Cardiac fibroblast (primary cell): ENCODE data around the gene FOXK2.
"Not testable (repeated sequence)": the region's sequence is repeated elsewhere in the genome, so short reads cannot be mapped to it uniquely, and the experiment has no call there.

Experiments
- DNase-seq, 2 donors: peaks; one replicate each; pipeline versions ENCODE4 v3.0.0 to v3.0.0-alpha.2; 2010; ENCODE audit warnings: low read depth in 2 of 2
- H3K4me3 ChIP-seq, 2 donors: replicated peaks in 1 of 2; 1 replicate in 1 of 2; 2 replicates in 1 of 2; pipeline ENCODE4 v1.5.1; 2011; ENCODE audit warnings: low read depth in 2 of 2, low read length in 2 of 2, mild to moderate bottlenecking in 2 of 2, moderate library complexity in 1 of 2
- TF ChIP-seq, protein P1 (sequence below): IDR thresholded peaks from one replicate; pipeline ENCODE4 v1.5.1; 2011; ENCODE audit warnings: low read depth, mild to moderate bottlenecking, low read length, inconsistent platforms

The FOXK2 gene

DNA sequence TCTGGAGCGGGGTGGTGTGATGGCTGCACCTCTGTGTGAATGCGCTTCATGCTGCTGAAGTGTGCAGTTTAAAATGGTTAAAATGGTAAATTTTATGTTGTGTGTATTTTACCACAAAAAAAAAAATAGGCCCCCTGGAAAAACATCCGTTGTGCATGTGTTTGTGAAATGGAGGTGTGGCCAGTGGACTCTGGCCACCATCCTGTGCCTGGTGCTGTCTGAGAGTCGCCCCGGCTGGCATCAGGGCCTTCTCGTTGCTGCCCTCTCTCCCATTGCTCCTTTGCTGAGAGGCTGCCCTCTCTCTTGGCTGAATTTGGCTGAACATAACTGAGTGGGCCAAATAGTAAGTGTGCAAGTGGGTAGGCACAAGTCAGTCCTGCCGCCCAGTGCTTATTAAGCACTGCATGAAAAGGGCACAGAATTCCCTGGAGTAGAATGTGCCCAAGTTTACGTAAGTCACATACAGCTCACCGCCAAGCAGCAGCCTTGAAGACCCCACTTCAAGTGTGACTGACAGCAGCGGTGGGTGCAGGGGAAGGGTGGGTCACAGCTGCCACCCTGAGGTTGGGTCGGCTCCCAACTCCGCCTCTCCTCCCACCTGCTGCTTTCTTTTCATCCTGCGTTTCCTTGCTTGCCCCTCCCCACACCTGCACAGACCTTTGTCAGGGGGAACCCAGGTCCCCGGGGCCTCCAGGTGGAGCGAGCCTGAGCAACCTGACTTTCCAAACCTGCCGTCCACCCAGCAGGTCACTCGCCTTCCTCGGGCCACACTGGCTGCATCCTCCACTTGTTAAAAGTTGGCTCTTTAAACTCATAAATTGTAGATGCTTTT lies 46.8 kb downstream of the FOXK2 start:
- TF ChIP-seq, protein P1, sequence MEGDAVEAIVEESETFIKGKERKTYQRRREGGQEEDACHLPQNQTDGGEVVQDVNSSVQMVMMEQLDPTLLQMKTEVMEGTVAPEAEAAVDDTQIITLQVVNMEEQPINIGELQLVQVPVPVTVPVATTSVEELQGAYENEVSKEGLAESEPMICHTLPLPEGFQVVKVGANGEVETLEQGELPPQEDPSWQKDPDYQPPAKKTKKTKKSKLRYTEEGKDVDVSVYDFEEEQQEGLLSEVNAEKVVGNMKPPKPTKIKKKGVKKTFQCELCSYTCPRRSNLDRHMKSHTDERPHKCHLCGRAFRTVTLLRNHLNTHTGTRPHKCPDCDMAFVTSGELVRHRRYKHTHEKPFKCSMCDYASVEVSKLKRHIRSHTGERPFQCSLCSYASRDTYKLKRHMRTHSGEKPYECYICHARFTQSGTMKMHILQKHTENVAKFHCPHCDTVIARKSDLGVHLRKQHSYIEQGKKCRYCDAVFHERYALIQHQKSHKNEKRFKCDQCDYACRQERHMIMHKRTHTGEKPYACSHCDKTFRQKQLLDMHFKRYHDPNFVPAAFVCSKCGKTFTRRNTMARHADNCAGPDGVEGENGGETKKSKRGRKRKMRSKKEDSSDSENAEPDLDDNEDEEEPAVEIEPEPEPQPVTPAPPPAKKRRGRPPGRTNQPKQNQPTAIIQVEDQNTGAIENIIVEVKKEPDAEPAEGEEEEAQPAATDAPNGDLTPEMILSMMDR, result no peak
- no peak for DNase-seq
- no peak overlapping the region for H3K4me3 ChIP-seq

DNA sequence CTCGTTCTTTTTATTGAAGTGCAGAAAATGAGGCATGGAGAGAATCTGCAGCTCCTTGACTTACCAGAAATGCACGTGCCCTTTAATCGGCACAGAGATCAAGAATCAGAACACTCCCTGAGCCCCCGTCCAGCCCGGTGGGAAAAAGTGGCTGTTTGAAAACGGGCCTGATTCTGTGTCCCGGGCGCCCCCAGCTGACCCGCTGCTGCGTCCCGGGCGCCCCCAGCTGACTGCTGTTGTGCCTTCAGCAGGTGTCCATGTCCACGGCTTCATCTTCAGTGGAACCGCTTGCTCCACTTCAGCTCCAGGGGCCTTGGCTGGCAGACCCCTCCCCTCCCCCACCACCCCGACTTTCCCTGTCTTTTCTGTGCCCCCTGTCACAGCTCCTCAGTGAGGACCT lies 47.8 kb downstream of the FOXK2 start:
- TF ChIP-seq, protein P1, result no peak
- DNase-seq, result no peak

DNA sequence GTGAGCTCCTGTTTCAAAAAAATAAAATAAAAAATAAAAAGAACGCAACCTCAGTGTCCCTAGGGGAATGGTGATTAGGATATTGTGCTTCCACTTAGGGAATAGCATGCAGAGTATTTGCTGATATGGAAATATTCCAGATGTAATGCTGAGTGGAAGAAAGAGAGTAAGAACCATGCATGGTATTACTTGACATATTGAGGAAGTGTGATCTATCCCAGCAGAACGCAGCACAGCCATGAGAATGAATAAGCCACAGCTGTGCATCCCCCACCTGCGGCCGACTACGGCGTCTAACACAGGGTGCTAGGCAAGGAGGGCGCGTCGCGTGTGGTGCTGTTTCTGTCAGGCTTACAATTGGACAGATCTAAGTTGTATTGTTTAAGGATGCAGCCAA lies 49.5 kb downstream of the FOXK2 start:
- H3K4me3 ChIP-seq, result no peak overlapping the region
- peak in 1 of 2 donors; percentile 75 for DNase-seq
- TF ChIP-seq, protein P1, result no peak

More for the DNA sequence above, 47.8 kb downstream of the FOXK2 start:
- no peak overlapping the region for H3K4me3 ChIP-seq

DNA sequence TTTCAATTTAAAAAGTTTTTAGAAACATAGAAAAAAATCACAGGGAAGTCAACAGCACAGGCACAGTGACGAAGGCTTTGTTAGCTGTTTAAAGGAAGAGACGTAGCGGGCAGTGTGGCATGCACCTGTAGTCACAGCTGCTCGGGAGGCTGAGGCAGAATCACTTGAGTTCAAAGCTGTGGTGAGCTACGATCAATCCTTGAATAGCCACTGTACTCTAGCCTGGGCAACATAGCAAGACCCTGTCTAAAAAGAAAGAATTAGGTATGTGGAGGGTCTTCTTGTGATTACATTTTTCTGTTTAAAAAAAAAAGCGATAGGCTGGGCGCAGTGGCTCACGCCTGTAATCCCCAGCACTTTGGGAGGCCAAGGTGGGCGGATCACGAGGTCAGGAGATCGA lies 50.1 kb downstream of the FOXK2 start:
- TF ChIP-seq, protein P1, result no peak
- H3K4me3 ChIP-seq, result no peak overlapping the region
- DNase-seq, result no peak

DNA sequence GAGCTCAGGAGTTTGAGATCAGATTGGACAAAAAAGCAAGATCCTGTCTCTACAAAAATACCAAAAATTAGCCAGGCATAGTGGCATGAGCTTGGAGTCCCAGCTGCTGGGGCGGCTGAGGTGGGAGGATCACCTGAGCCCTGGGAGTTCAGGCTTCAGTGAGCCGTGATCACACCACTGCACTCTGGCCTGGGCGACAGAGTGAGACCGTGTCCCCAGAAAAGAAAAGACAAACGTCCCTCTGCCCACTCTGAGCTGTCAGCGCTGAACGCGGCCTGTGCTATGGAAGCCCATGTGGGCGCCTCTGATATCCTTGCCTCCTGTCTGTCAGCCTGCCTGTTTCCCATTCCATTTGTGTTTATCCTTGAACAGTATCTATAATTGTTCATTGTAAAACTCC lies 50.7 kb downstream of the FOXK2 start:
- TF ChIP-seq, protein P1, result no peak
- no peak overlapping the region for H3K4me3 ChIP-seq
- DNase-seq, result no peak

DNA sequence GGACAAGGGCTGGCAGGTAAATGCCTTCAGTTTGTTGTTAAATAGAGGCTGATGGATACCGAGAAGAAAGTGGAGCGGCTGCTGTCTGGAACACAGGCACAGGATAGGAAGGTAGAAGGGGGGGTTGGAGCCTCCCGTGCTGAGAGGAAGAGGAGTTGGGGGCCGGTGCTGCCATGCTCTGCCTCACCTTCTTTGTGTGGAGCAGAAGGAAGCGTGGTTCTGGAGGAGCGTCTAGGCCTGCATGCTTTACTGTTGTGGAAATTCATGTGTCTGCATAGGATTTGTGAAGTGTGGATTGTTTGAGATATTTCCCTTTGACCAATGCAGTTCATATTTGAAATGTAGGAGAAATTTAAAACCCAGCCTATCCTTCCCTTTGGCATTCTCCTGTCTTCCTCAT lies 52.3 kb downstream of the FOXK2 start:
- no peak for DNase-seq
- TF ChIP-seq, protein P1, result no peak
- no peak overlapping the region for H3K4me3 ChIP-seq

DNA sequence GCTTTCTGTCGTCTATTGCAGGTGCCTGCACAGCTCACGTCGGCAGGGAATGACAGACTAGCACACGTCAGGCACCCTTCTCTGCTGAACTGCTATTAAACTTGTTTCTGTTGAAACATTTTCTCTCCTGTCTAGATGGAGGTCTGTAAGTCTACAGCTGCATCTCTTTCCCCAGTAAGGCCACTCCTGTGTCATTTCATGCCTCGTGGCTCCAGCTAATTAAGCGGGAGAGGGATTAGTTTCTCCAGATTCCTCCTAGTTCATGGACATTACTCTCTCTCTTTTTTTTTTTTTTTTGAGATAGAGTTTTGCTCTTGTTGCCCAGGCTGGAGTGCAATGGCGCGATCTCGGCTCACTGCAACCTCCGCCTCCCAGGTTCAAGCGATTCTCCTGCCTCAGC lies 54.5 kb downstream of the FOXK2 start:
- TF ChIP-seq, protein P1, result no peak
- no peak for DNase-seq
- no peak overlapping the region for H3K4me3 ChIP-seq

DNA sequence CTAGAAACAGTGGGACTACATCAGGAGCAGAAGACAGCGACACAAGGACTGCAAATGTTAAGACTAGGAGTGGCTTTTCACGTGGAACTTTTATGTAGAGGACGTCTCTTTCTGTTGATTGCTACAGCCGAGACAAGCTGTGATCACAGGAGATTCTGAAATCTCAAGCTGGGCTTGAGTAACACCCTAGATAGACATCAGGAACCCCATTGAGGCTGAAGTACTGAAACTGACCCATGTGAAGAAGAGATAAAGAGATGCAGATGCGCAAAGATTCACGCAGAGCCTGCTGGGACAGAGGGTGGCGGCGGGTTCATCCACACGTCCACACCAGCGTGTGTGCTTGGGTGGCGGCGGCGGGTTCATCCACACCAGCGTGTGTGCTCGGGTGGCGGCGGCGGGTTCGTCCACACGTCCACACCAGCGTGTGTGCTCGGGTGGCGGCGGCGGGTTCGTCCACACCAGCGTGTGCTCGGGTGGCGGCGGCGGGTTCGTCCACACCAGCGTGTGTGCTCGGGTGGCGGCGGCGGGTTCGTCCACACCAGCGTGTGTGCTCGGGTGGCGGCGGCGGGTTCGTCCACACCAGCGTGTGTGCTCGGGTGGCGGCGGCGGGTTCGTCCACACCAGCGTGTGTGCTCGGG lies 56.2 kb downstream of the FOXK2 start:
- DNase-seq, result not testable (repeated sequence)

More for the DNA sequence above, 56.2 kb downstream of the FOXK2 start:
- not testable (repeated sequence) for H3K4me3 ChIP-seq
